SK-N-SH (cell line): ENCODE data around the gene SDK1.

ENCODE experiments used
- FOSL2 ChIP-seq: IDR thresholded peaks from 2 replicates; pipeline ENCODE4 v1.4.0; 2012; ENCODE audit warnings: low read depth, mild to moderate bottlenecking, moderate library complexity, borderline replicate concordance
- TF ChIP-seq, protein P1 (sequence below): fragments of 200-600 bp; sonication (generic); IDR thresholded peaks from 2 replicates; pipeline ENCODE4 v1.6.1; 2017; ENCODE audit warnings: antibody characterized with exemption, mild to moderate bottlenecking, moderate library complexity
- TF ChIP-seq, protein P2 (sequence below): IDR thresholded peaks from 2 replicates; pipeline ENCODE4 v1.6.1; 2012; ENCODE audit warnings: mild to moderate bottlenecking, low read depth, low read length, moderate library complexity

- TF ChIP-seq, protein P1, sequence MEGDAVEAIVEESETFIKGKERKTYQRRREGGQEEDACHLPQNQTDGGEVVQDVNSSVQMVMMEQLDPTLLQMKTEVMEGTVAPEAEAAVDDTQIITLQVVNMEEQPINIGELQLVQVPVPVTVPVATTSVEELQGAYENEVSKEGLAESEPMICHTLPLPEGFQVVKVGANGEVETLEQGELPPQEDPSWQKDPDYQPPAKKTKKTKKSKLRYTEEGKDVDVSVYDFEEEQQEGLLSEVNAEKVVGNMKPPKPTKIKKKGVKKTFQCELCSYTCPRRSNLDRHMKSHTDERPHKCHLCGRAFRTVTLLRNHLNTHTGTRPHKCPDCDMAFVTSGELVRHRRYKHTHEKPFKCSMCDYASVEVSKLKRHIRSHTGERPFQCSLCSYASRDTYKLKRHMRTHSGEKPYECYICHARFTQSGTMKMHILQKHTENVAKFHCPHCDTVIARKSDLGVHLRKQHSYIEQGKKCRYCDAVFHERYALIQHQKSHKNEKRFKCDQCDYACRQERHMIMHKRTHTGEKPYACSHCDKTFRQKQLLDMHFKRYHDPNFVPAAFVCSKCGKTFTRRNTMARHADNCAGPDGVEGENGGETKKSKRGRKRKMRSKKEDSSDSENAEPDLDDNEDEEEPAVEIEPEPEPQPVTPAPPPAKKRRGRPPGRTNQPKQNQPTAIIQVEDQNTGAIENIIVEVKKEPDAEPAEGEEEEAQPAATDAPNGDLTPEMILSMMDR: no peak
- TF ChIP-seq FOSL2: no peak
- TF ChIP-seq, protein P2, sequence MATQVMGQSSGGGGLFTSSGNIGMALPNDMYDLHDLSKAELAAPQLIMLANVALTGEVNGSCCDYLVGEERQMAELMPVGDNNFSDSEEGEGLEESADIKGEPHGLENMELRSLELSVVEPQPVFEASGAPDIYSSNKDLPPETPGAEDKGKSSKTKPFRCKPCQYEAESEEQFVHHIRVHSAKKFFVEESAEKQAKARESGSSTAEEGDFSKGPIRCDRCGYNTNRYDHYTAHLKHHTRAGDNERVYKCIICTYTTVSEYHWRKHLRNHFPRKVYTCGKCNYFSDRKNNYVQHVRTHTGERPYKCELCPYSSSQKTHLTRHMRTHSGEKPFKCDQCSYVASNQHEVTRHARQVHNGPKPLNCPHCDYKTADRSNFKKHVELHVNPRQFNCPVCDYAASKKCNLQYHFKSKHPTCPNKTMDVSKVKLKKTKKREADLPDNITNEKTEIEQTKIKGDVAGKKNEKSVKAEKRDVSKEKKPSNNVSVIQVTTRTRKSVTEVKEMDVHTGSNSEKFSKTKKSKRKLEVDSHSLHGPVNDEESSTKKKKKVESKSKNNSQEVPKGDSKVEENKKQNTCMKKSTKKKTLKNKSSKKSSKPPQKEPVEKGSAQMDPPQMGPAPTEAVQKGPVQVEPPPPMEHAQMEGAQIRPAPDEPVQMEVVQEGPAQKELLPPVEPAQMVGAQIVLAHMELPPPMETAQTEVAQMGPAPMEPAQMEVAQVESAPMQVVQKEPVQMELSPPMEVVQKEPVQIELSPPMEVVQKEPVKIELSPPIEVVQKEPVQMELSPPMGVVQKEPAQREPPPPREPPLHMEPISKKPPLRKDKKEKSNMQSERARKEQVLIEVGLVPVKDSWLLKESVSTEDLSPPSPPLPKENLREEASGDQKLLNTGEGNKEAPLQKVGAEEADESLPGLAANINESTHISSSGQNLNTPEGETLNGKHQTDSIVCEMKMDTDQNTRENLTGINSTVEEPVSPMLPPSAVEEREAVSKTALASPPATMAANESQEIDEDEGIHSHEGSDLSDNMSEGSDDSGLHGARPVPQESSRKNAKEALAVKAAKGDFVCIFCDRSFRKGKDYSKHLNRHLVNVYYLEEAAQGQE: no peak
Observed at GRCh38 chr7:4151524-4151923, 850.5 kb downstream of the SDK1 start.
